ENCODE results near the gene PCBD1.
A peak's percentile ranks its signal among the peaks of the same experiment; 100 is the strongest.

The PCBD1 gene

GRCh38 chr10:70901276-70901878 is 13.0 kb upstream of the PCBD1 start:
- no peak for DNase-seq

- DNase-seq = no peak
Observed at GRCh38 chr10:70899096-70899495, 10.7 kb upstream of the PCBD1 start.

GRCh38 chr10:70898687-70899086 is 10.3 kb upstream of the PCBD1 start:
- DNase-seq = no peak

GRCh38 chr10:70896551-70896950 is 8.2 kb upstream of the PCBD1 start:
- no peak for DNase-seq

GRCh38 chr10:70894416-70894815 is 6.1 kb upstream of the PCBD1 start:
- DNase-seq = no peak

GRCh38 chr10:70893227-70894006 is 5.1 kb upstream of the PCBD1 start:
- no peak for DNase-seq

- no peak for DNase-seq
Observed at GRCh38 chr10:70892631-70893030, 4.3 kb upstream of the PCBD1 start.

- DNase-seq = no peak
Observed at GRCh38 chr10:70891627-70892026, 3.3 kb upstream of the PCBD1 start.

GRCh38 chr10:70890917-70891431 is 2.6 kb upstream of the PCBD1 start:
- no peak for DNase-seq

- no peak for DNase-seq
Observed at GRCh38 chr10:70889291-70889690, 926 bp upstream of the PCBD1 start.

GRCh38 chr10:70886921-70887665 is 1.3 kb downstream of the PCBD1 start:
- no peak for DNase-seq

GRCh38 chr10:70885931-70886903 is 2.1 kb downstream of the PCBD1 start:
- DNase-seq = no peak

GRCh38 chr10:70885481-70885880 is 2.9 kb downstream of the PCBD1 start:
- DNase-seq = no peak

GRCh38 chr10:70884741-70885140 is 3.6 kb downstream of the PCBD1 start:
- DNase-seq = no peak

- peak; percentile 81 to 83 for DNase-seq
Observed at GRCh38 chr10:70880077-70880534, 8.3 kb downstream of the PCBD1 start.

GRCh38 chr10:70879207-70879606 is 9.2 kb downstream of the PCBD1 start:
- DNase-seq = no peak

- DNase-seq = no peak
Observed at GRCh38 chr10:70874061-70874460, 14.3 kb downstream of the PCBD1 start.

- DNase-seq = no peak
Observed at GRCh38 chr10:70872291-70872690, 16.1 kb downstream of the PCBD1 start.

- DNase-seq = peak in 1 of 2 donors; percentile 29
Observed at GRCh38 chr10:70866424-70866823, 21.9 kb downstream of the PCBD1 start.

- DNase-seq = no peak
Observed at GRCh38 chr10:70864935-70865334, 23.4 kb downstream of the PCBD1 start.

GRCh38 chr10:70863470-70864160 is 24.8 kb downstream of the PCBD1 start:
- no peak for DNase-seq
